CD14-positive monocyte (primary cell): ENCODE measurements around the gene CLUH. TPM values are rescaled to one million over a fixed set of nuclear protein-coding genes. Genes with fewer than 3 reads are reported as not detected.

Source experiments
- DNase-seq, 3 donors: peaks; one replicate each; pipeline ENCODE4 v3.0.0-alpha.2; 2011 to 2022
- H2AFZ ChIP-seq: 2 replicates; pipeline ENCODE4 v1.6.0; 2012; ENCODE audit warnings: mild to moderate bottlenecking, low read depth, low read length, inconsistent platforms; ENCODE audit not compliant: insufficient read depth, poor library complexity, severe bottlenecking
- H3K27ac ChIP-seq, 2 donors: 1 replicate in 1 of 2; 2 replicates in 1 of 2; pipeline ENCODE4 v1.5.1; 2012 to 2013; ENCODE audit warnings: low read length in 2 of 2, control low read depth in 1 of 2, inconsistent platforms in 1 of 2, low read depth in 1 of 2, mild to moderate bottlenecking in 1 of 2
- H3K27me3 ChIP-seq, 2 donors: one replicate each; pipeline versions ENCODE4 v1.6.0 to v1.6.1; 2011 to 2013; ENCODE audit warnings: low read length in 2 of 2; ENCODE audit not compliant: control insufficient read depth in 2 of 2, insufficient read depth in 2 of 2
- H3K36me3 ChIP-seq, 2 donors: replicated peaks in 1 of 2; 1 replicate in 1 of 2; 2 replicates in 1 of 2; pipeline versions ENCODE4 v1.5.1 to v1.6.1; 2012 to 2013; ENCODE audit warnings: low read length in 2 of 2, control low read depth in 1 of 2, inconsistent platforms in 1 of 2, mild to moderate bottlenecking in 1 of 2; ENCODE audit not compliant: insufficient read depth in 2 of 2, control insufficient read depth in 1 of 2
- H3K4me1 ChIP-seq, 2 donors: 1 replicate in 1 of 2; 2 replicates in 1 of 2; pipeline versions ENCODE4 v1.5.1 to v1.6.1; 2012 to 2013; ENCODE audit warnings: low read length in 2 of 2, control low read depth in 1 of 2, inconsistent platforms in 1 of 2, mild to moderate bottlenecking in 1 of 2, moderate library complexity in 1 of 2; ENCODE audit not compliant: insufficient read depth in 2 of 2, control insufficient read depth in 1 of 2
- H3K4me2 ChIP-seq: replicated peaks from 2 replicates; pipeline ENCODE3; 2012; ENCODE audit warnings: low read length, moderate library complexity, mild to moderate bottlenecking; ENCODE audit not compliant: poor library complexity, severe bottlenecking; ENCODE audit errors: extremely low read depth
- H3K4me3 ChIP-seq, 3 experiments: fragments of 200-600 bp in 1 of 3; sonication (generic) in 1 of 3; replicated peaks in 1 of 3; 1 replicate in 2 of 3; 2 replicates in 1 of 3; pipeline ENCODE4 v1.5.1; 2011 to 2013; ENCODE audit warnings: low read length in 3 of 3, mild to moderate bottlenecking in 3 of 3, control low read depth in 2 of 3, low read depth in 2 of 3, inconsistent platforms in 1 of 3, moderate library complexity in 1 of 3
- H3K79me2 ChIP-seq: 2 replicates; pipeline ENCODE4 v1.6.0; 2012; ENCODE audit warnings: mild to moderate bottlenecking, control low read depth, inconsistent platforms, low read length, moderate library complexity; ENCODE audit not compliant: insufficient read depth
- H3K9ac ChIP-seq: 2 replicates; pipeline ENCODE4 v1.6.0; 2017; ENCODE audit warnings: low read length, mild to moderate bottlenecking; ENCODE audit not compliant: insufficient read depth, poor library complexity, severe bottlenecking
- H3K9me3 ChIP-seq, 2 donors: replicated peaks in 1 of 2; 1 replicate in 1 of 2; 2 replicates in 1 of 2; pipeline versions ENCODE4 v1.5.1 to v1.6.1; 2012 to 2013; ENCODE audit warnings: low read length in 2 of 2, control low read depth in 1 of 2; ENCODE audit not compliant: control insufficient read depth in 1 of 2, insufficient read depth in 1 of 2
- H4K20me1 ChIP-seq: 2 replicates; pipeline ENCODE4 v1.6.0; 2012; ENCODE audit warnings: mild to moderate bottlenecking, low read length, control low read depth, moderate library complexity; ENCODE audit not compliant: insufficient read depth
- H3K27ac Mint-ChIP-seq, 7 donors: one replicate each; pipeline ENCODE4 v1.8.0; 2020; ENCODE audit warnings: mild to moderate bottlenecking in 7 of 7, mixed read lengths in 7 of 7, moderate library complexity in 6 of 7, inconsistent platforms in 2 of 7
- H3K27me3 Mint-ChIP-seq, 3 donors: one replicate each; pipeline ENCODE4 v1.8.0; 2021 to 2022; ENCODE audit warnings: low read depth in 3 of 3, mild to moderate bottlenecking in 3 of 3, mixed read lengths in 3 of 3, moderate library complexity in 3 of 3, inconsistent platforms in 1 of 3
- H3K36me3 Mint-ChIP-seq, 2 donors: one replicate each; pipeline ENCODE4 v1.8.0; 2020; ENCODE audit warnings: mixed read lengths in 2 of 2, inconsistent platforms in 1 of 2, mild to moderate bottlenecking in 1 of 2
- H3K4me1 Mint-ChIP-seq: one replicate; pipeline ENCODE4 v1.8.0; 2020; ENCODE audit warnings: mild to moderate bottlenecking, mixed read lengths
- H3K4me3 Mint-ChIP-seq, 2 donors: one replicate each; pipeline ENCODE4 v1.8.0; 2020; ENCODE audit warnings: mild to moderate bottlenecking in 2 of 2, mixed read lengths in 2 of 2, moderate library complexity in 1 of 2
- H3K9me3 Mint-ChIP-seq, 7 donors: one replicate each; pipeline ENCODE4 v1.8.0; 2020 to 2022; ENCODE audit warnings: mixed read lengths in 7 of 7, mild to moderate bottlenecking in 6 of 7, moderate library complexity in 6 of 7, inconsistent platforms in 2 of 7
- CTCF ChIP-seq: fragments of 200-600 bp; IDR thresholded peaks from one replicate; pipeline ENCODE4 v1.8.0; 2022; ENCODE audit warnings: antibody characterized with exemption, mild to moderate bottlenecking
- WGBS: methylation state at CpG from one replicate; pipeline ENCODE4 v1.1.5; 2013; ENCODE audit warnings: missing lambda C conversion rate; ENCODE audit not compliant: insufficient coverage; 5-methylcytosine and 5-hydroxymethylcytosine counted together
- intact Hi-C, 2 donors: fragments of 100-400 bp; cut with micrococcal nuclease; formaldehyde crosslinking; loops; one replicate each; pipeline versions ENCODE4 v1.15.0 to v1.15.1; 2023
- polyA plus RNA-seq, 3 donors: library from polyadenylated mRNA; depleted of rRNA in 1 of 3; unstranded in 2 of 3; stranded (reverse) in 1 of 3; fragments of 300-500 nt in 2 of 3; fragments of >200 nt in 1 of 3; fragmentation: Illumina TruSeq in 2 of 3; gene quantifications; 1 replicate in 2 of 3; 2 replicates in 1 of 3; pipeline ENCODE4 v1.2.3, GENCODE V29; 2012 to 2021

The CLUH gene
- polyA plus RNA-seq, 3 donors = 1.6 to 26.2 (median 4.2) TPM

DNA sequence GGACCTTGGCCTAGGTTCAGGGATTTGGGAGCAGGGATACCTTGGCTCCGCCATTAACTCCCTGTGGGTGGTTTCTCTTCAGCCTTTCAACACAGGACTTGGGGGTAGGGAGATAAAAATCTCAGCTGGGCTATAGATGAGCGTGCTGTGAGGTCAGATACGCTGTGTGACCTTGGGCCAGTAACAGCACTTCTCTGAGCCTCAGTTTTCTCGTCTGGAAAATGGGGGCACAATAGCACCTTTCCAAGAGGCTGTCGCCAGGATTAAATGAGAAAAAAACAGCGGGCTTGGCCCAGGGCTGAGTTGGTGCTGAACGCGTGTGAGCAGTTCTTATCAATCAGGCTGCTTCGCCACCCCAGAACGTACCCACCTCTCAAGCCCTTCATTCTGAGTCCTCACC is 20.2 kb upstream of the CLUH start:
- peaks cover 8 to 31% (median 27%) of the 10 kb centered on the region in 3 donors for H3K27me3 Mint-ChIP-seq
- no peak for TF ChIP-seq CTCF
- H3K27ac Mint-ChIP-seq = no peak overlapping the region
- H3K4me2 ChIP-seq = no peak overlapping the region
- H3K36me3 Mint-ChIP-seq = no peaks in the 10 kb centered on the region
- H2AFZ ChIP-seq = no peak overlapping the region
- no peaks in the 10 kb centered on the region for H3K4me1 Mint-ChIP-seq
- H4K20me1 ChIP-seq = no peaks in the 10 kb centered on the region
- no peak overlapping the region for H3K27ac ChIP-seq
- intact Hi-C loops = no loop called here
- H3K4me3 ChIP-seq = no peak overlapping the region
- no peaks in the 10 kb centered on the region for H3K4me1 ChIP-seq
- no peak for DNase-seq
- no peak overlapping the region for H3K9ac ChIP-seq
- H3K36me3 ChIP-seq = no peaks in the 10 kb centered on the region
- H3K4me3 Mint-ChIP-seq = no peak overlapping the region
- H3K27me3 ChIP-seq = peaks cover 0 to 3% of the 10 kb centered on the region in 2 donors
- H3K9me3 ChIP-seq = no peaks in the 10 kb centered on the region
- peaks cover 0 to 2% (median 0%) of the 10 kb centered on the region in 7 donors for H3K9me3 Mint-ChIP-seq
- WGBS = 89% methylated on average over 9 of the region's 10 CpGs
- no peaks in the 10 kb centered on the region for H3K79me2 ChIP-seq

DNA sequence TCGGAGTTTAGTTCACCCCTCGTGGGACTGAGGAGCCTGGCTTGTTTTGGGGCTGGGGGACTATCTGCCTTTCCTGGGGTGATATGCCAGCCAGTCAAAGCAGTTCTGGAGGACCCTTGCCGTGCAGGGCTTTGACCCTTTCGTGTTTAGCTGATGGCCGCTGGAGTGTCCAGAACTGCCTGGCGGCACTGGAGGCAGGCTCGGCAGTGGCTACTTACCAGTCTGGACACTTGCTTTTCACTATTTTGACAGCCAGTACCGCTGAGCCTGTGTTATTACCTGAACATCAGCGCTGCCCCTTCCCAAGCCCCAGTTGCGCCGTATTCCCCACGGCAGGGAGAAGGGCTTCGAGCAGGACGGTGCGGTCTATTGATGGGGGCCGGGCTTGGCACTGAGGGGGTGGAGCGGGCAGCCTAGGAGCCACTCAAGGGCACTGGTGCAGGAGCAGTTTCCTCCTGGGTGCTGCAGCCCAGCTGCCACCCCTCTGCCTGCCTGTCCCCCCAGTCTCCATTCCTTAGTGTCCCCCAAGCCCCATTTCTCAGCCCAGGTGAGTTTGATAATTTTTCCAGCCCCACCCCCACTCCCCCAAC is 19.3 kb upstream of the CLUH start:
- Histone ChIP-seq H3K27me3 (peaks cover 0 to 3% of the 10 kb centered on the region in 2 donors), H3K4me3 (no peak overlapping the region), H3K27ac (no peak overlapping the region), H3K9ac (no peak overlapping the region), H3K36me3 (no peaks in the 10 kb centered on the region), H3K4me1 (no peaks in the 10 kb centered on the region), H3K4me2 (no peak overlapping the region), H2AFZ (no peak overlapping the region), H4K20me1 (no peaks in the 10 kb centered on the region), H3K9me3 (no peaks in the 10 kb centered on the region), H3K79me2 (no peaks in the 10 kb centered on the region)
- no peak overlapping the region for H3K27ac Mint-ChIP-seq
- TF ChIP-seq CTCF = no peak
- H3K9me3 Mint-ChIP-seq = peaks cover 0 to 4% (median 0%) of the 10 kb centered on the region in 7 donors
- H3K36me3 Mint-ChIP-seq = no peaks in the 10 kb centered on the region
- WGBS = 95% methylated on average over 15 of the region's 17 CpGs
- peaks cover 9 to 38% (median 35%) of the 10 kb centered on the region in 3 donors for H3K27me3 Mint-ChIP-seq
- DNase-seq = no peak
- intact Hi-C loops = no loop called here
- no peaks in the 10 kb centered on the region for H3K4me1 Mint-ChIP-seq
- no peak overlapping the region for H3K4me3 Mint-ChIP-seq
